Colonic mucosa (tissue), 4 donors: ENCODE results near the gene TRPV6. TPM values are rescaled to one million over a fixed set of nuclear protein-coding genes. Genes with fewer than 3 reads are reported as not detected.

Source experiments
- DNase-seq: peaks from one replicate; pipeline ENCODE4 v3.0.0-alpha.2; 2020
- H3K27ac ChIP-seq: fragments of 200-600 bp; one replicate; pipeline ENCODE4 v1.8.0; 2021
- H3K27me3 ChIP-seq: fragments of 200-600 bp; one replicate; pipeline ENCODE4 v1.8.0; 2021
- H3K36me3 ChIP-seq: fragments of 200-600 bp; one replicate; pipeline ENCODE4 v1.8.0; 2021
- H3K4me1 ChIP-seq: fragments of 200-600 bp; one replicate; pipeline ENCODE4 v1.8.0; 2021; ENCODE audit warnings: mild to moderate bottlenecking
- H3K4me3 ChIP-seq: fragments of 200-600 bp; one replicate; pipeline ENCODE4 v1.8.0; 2021
- H3K9ac ChIP-seq, 2 donors: one replicate each; pipeline ENCODE4 v1.7.0; 2013; ENCODE audit warnings: control low read depth in 2 of 2, low read depth in 2 of 2, low read length in 2 of 2
- H3K9me3 ChIP-seq: fragments of 200-600 bp; one replicate; pipeline ENCODE4 v1.8.0; 2021
- intact Hi-C: fragments of 100-400 bp; cut with DNase I; formaldehyde crosslinking; loops from one replicate; pipeline ENCODE4 v1.14.1; 2022
- total RNA-seq, 2 donors: library from RNA; stranded (reverse); fragmentation: NEBNext Ultra II Directional in 1 of 2; extraction: Animal tissue kit (Norgen Biotek cat#: 25700) in 1 of 2; gene quantifications; one replicate each; pipeline ENCODE4 v1.2.1, GENCODE V29; 2021
- TF ChIP-seq, protein P1 (sequence below): fragments of 200-600 bp; IDR thresholded peaks from one replicate; pipeline ENCODE4 v1.8.0; 2022; ENCODE audit warnings: antibody characterized with exemption, mild to moderate bottlenecking
- donor health status: healthy.
- donor health status: DM: no; HTN: no; CAD: no.
- donor health status: DM: no; HTN: no; CAD: no.

The TRPV6 gene
- total RNA-seq, 2 donors from 2014 or later: 0.05 to 0.61 TPM

DNA sequence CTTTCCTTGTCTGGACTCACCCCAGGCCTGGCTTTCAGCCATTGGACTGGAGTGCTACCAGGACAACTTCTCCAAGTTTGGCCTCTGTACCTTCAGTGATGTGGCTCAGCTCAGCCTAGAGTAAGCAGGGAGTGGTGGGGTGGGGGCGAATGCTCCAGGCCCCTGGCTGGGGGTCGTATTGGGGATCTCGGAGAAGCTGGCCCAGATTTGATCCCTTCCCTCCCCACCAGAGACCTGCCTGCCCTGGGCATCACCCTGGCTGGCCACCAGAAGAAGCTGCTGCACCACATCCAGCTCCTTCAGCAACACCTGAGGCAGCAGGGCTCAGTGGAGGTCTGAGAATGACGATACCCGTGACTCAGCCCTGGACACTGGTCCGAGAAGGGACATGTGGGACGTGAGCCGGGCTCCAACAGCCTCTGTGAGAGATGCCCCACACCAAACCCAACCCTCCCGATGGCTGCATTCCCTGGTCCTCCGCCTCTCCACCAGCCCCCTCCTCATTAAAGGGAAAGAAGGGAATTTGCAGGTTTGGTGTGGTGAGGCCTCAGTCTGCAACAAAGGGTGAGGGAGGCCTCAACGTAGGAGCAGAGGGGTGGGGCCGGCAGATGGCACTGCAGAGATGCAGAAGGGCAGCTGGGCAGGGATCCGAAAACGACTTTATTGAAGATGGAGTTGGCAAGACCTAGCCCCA lies 14.8 kb downstream of the TRPV6 start:
- DNase-seq: peak; percentile 12
- Histone ChIP-seq H3K4me3 (no peak overlapping the region), H3K36me3 (no peaks in the 10 kb centered on the region), H3K9ac (no peak overlapping the region), H3K27ac (no peak overlapping the region), H3K9me3 (no peaks in the 10 kb centered on the region), H3K27me3 (no peaks in the 10 kb centered on the region), H3K4me1 (no peaks in the 10 kb centered on the region)
- TF ChIP-seq, protein P1, sequence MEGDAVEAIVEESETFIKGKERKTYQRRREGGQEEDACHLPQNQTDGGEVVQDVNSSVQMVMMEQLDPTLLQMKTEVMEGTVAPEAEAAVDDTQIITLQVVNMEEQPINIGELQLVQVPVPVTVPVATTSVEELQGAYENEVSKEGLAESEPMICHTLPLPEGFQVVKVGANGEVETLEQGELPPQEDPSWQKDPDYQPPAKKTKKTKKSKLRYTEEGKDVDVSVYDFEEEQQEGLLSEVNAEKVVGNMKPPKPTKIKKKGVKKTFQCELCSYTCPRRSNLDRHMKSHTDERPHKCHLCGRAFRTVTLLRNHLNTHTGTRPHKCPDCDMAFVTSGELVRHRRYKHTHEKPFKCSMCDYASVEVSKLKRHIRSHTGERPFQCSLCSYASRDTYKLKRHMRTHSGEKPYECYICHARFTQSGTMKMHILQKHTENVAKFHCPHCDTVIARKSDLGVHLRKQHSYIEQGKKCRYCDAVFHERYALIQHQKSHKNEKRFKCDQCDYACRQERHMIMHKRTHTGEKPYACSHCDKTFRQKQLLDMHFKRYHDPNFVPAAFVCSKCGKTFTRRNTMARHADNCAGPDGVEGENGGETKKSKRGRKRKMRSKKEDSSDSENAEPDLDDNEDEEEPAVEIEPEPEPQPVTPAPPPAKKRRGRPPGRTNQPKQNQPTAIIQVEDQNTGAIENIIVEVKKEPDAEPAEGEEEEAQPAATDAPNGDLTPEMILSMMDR: no peak
- intact Hi-C loops: no loop called here

DNA sequence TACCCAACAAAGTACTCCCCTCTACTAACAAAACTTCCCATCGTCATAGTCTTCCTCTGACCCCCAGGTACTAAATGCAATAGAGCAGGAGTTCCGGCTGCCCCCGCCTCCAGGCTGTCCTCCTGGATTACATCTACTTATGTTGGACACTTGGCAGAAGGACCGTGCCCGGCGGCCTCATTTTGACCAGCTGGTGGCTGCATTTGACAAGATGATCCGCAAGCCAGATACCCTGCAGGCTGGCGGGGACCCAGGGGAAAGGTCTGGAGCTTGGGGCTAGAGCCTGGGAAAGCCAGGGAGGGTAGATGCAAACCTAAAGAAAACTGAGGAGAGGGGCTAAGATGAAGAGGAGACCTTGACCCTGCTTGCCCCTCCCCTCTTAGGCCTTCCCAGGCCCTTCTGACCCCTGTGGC lies 15.4 kb downstream of the TRPV6 start:
- Histone ChIP-seq H3K4me3 (no peak overlapping the region), H3K9me3 (no peaks in the 10 kb centered on the region), H3K36me3 (no peaks in the 10 kb centered on the region), H3K27ac (no peak overlapping the region), H3K27me3 (no peaks in the 10 kb centered on the region), H3K9ac (no peak overlapping the region), H3K4me1 (no peaks in the 10 kb centered on the region)
- intact Hi-C loops: no loop called here
- DNase-seq: no peak
- TF ChIP-seq, protein P1: no peak

DNA sequence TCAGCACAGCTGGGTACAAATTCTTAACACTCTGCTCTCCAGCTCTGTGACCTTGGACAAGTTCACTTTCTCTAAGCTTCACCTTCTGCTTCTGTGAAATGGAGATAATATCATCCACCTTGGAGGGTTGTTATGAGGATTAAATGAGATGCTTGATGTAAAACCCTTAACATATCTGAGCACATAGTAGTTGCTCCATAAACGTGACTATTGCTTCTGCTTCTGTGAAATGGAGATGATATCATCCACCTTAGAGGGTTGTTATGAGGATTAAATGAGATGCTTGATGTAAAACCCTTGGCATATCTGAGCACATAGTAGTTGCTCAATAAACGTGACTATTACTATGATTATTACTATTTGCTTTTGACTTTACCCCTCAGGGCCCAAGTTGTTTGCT lies 16.1 kb downstream of the TRPV6 start:
- H3K9me3 ChIP-seq: no peaks in the 10 kb centered on the region
- H3K27me3 ChIP-seq: no peaks in the 10 kb centered on the region
- no peaks in the 10 kb centered on the region for H3K36me3 ChIP-seq
- TF ChIP-seq, protein P1: no peak
- no peaks in the 10 kb centered on the region for H3K4me1 ChIP-seq
- no peak overlapping the region for H3K9ac ChIP-seq
- H3K4me3 ChIP-seq: no peak overlapping the region
- no peak overlapping the region for H3K27ac ChIP-seq
- intact Hi-C loops: no loop called here
- DNase-seq: no peak

DNA sequence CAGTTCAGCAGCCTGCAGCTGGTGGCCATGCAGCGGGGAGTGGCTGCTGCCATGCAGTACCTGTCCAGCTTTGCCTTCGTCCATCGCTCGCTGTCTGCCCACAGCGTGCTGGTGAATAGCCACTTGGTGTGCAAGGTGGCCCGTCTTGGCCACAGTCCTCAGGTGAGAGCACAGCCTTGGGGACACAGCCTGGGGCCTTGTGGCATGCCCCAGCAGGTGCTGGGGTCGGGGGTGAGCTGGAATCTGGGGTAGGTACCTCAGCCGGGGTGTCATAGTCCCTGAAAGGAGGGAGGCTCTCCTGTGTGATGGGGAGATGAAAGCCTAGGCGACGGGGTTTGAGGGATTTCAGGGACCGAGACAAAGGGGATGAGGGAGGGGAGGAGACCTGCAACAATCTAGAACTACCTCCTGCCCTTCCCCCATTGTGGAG lies 16.5 kb downstream of the TRPV6 start:
- Histone ChIP-seq H3K9ac (no peak overlapping the region), H3K36me3 (no peaks in the 10 kb centered on the region), H3K27ac (no peak overlapping the region), H3K9me3 (no peaks in the 10 kb centered on the region), H3K4me1 (no peaks in the 10 kb centered on the region), H3K27me3 (no peaks in the 10 kb centered on the region), H3K4me3 (no peak overlapping the region)
- TF ChIP-seq, protein P1: no peak
- peak; percentile 11 for DNase-seq
- intact Hi-C loops: no loop called here

DNA sequence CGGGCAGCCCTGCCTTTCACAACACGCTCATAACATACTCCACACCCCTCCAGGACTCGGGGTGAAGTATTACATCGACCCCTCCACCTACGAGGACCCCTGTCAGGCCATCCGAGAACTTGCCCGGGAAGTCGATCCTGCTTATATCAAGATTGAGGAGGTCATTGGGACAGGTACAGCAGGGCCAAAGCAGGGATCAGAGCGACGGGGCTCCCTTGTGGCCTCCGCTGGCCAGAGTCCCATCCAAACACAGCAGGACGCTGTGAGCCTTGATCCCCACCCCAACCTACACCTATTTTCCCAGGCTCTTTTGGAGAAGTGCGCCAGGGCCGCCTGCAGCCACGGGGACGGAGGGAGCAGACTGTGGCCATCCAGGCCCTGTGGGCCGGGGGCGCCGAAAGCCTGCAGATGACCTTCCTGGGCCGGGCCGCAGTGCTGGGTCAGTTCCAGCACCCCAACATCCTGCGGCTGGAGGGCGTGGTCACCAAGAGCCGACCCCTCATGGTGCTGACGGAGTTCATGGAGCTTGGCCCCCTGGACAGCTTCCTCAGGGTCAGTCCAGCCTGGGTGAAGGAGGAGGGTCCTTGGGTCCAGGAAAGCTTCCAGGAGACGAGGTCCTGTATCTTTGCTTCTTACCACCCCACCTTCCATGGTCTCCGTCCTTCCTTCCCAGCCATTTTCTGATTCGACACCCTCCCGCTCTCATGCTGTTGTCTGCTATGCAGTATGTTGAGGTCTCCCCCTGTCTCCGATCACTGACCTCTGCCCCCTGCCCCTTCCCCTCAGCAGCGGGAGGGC lies 17.2 kb downstream of the TRPV6 start:
- H3K27ac ChIP-seq: no peak overlapping the region
- H3K36me3 ChIP-seq: no peaks in the 10 kb centered on the region
- TF ChIP-seq, protein P1: no peak
- no peak overlapping the region for H3K9ac ChIP-seq
- H3K9me3 ChIP-seq: no peaks in the 10 kb centered on the region
- no peaks in the 10 kb centered on the region for H3K27me3 ChIP-seq
- no peak overlapping the region for H3K4me3 ChIP-seq
- DNase-seq: peak; percentile 14
- H3K4me1 ChIP-seq: no peaks in the 10 kb centered on the region
- intact Hi-C loops: no loop called here
